Trophoblast cell (in vitro differentiated cells and primary cell): ENCODE results near the gene AEBP2.
"Not testable (repeated sequence)": the region's sequence is repeated elsewhere in the genome, so short reads cannot be mapped to it uniquely, and the experiment has no call there.

Source experiments
- DNase-seq, 2 donors: peaks; one replicate each; pipeline ENCODE4 v3.0.0-alpha.2; 2016
- H2AFZ ChIP-seq: 2 replicates; pipeline ENCODE4 v1.6.1; 2013; ENCODE audit warnings: low read length, moderate library complexity, mild to moderate bottlenecking; ENCODE audit not compliant: insufficient read depth, poor library complexity
- H2AK5ac ChIP-seq: 2 replicates; pipeline ENCODE4 v1.6.1; 2013; ENCODE audit warnings: mild to moderate bottlenecking, low read length
- H2BK120ac ChIP-seq: 2 replicates; pipeline ENCODE4 v1.6.1; 2013; ENCODE audit warnings: low read length, mild to moderate bottlenecking, moderate library complexity; ENCODE audit not compliant: insufficient read depth, poor library complexity
- H2BK12ac ChIP-seq: 2 replicates; pipeline ENCODE4 v1.6.1; 2013; ENCODE audit warnings: mild to moderate bottlenecking, low read length, moderate library complexity
- H2BK5ac ChIP-seq: 2 replicates; pipeline ENCODE4 v1.6.1; 2013; ENCODE audit warnings: low read length, low read depth, moderate library complexity, mild to moderate bottlenecking; ENCODE audit not compliant: poor library complexity
- H3K14ac ChIP-seq: 2 replicates; pipeline ENCODE4 v1.6.1; 2013; ENCODE audit warnings: mild to moderate bottlenecking, low read length
- H3K18ac ChIP-seq: 2 replicates; pipeline ENCODE4 v1.6.1; 2013; ENCODE audit warnings: mild to moderate bottlenecking, low read length
- H3K23ac ChIP-seq: 2 replicates; pipeline ENCODE4 v1.6.1; 2013; ENCODE audit warnings: low read length
- H3K27ac ChIP-seq: 2 replicates; pipeline ENCODE4 v1.5.1; 2013; ENCODE audit warnings: low read depth, mild to moderate bottlenecking, inconsistent platforms, low read length, moderate library complexity
- H3K27me3 ChIP-seq: 2 replicates; pipeline ENCODE4 v1.6.1; 2013; ENCODE audit warnings: inconsistent platforms, mild to moderate bottlenecking, low read length, moderate library complexity; ENCODE audit not compliant: insufficient read depth
- H3K36me3 ChIP-seq, 2 experiments: 1 replicate in 1 of 2; 2 replicates in 1 of 2; pipeline ENCODE4 v1.6.1; 2013; ENCODE audit warnings: low read length in 2 of 2, mild to moderate bottlenecking in 2 of 2, moderate library complexity in 1 of 2; ENCODE audit not compliant: insufficient read depth in 2 of 2, control insufficient read depth in 1 of 2
- H3K4ac ChIP-seq: 2 replicates; pipeline ENCODE4 v1.6.1; 2013; ENCODE audit warnings: low read depth, mild to moderate bottlenecking, low read length, moderate library complexity
- H3K4me1 ChIP-seq, 2 experiments: 1 replicate in 1 of 2; 2 replicates in 1 of 2; pipeline ENCODE4 v1.6.1; 2013; ENCODE audit warnings: low read length in 2 of 2, mild to moderate bottlenecking in 2 of 2, moderate library complexity in 1 of 2; ENCODE audit not compliant: insufficient read depth in 2 of 2, control insufficient read depth in 1 of 2
- H3K4me2 ChIP-seq: 2 replicates; pipeline ENCODE4 v1.6.1; 2013; ENCODE audit warnings: inconsistent platforms, mild to moderate bottlenecking, low read length, moderate library complexity
- H3K4me3 ChIP-seq: 2 replicates; pipeline ENCODE4 v1.5.1; 2013; ENCODE audit warnings: mild to moderate bottlenecking, low read depth, low read length, inconsistent platforms
- H3K79me1 ChIP-seq: one replicate; pipeline ENCODE4 v1.6.1; 2013; ENCODE audit warnings: low read length
- H3K79me2 ChIP-seq: 2 replicates; pipeline ENCODE4 v1.6.1; 2013; ENCODE audit warnings: low read length, mild to moderate bottlenecking; ENCODE audit not compliant: control insufficient read depth, insufficient read depth, poor library complexity
- H3K9ac ChIP-seq: 2 replicates; pipeline ENCODE4 v1.6.1; 2013; ENCODE audit warnings: mild to moderate bottlenecking, low read length
- H3K9me3 ChIP-seq: 2 replicates; pipeline ENCODE4 v1.6.1; 2013; ENCODE audit warnings: low read depth, mild to moderate bottlenecking, control low read depth, inconsistent platforms, low read length; ENCODE audit not compliant: insufficient read depth
- H4K12ac ChIP-seq: 2 replicates; pipeline ENCODE4 v1.6.1; 2013; ENCODE audit warnings: low read depth, mild to moderate bottlenecking, low read length, moderate library complexity
- H4K8ac ChIP-seq: 2 replicates; pipeline ENCODE4 v1.6.1; 2013; ENCODE audit warnings: low read depth, mild to moderate bottlenecking, low read length, moderate library complexity
- H4K91ac ChIP-seq: one replicate; pipeline ENCODE4 v1.6.1; 2013; ENCODE audit warnings: low read depth, mild to moderate bottlenecking, low read length, moderate library complexity
- WGBS: extraction: QIAGEN DNeasy Blood & Tissue Kit; methylation state at CpG from one replicate; pipeline ENCODE4 v1.1.7; 2013; ENCODE audit warnings: missing lambda C conversion rate; ENCODE audit not compliant: insufficient read length, insufficient coverage; ENCODE audit errors: extremely low coverage; 5-methylcytosine and 5-hydroxymethylcytosine counted together

AEBP2 gene

GRCh38 chr12:19397534-19397933, 41.8 kb upstream of the AEBP2 start:
- Histone ChIP-seq H3K4me3 (no peak overlapping the region), H4K8ac (no peak overlapping the region), H3K18ac (no peak overlapping the region), H2BK120ac (no peak overlapping the region), H4K91ac (no peak overlapping the region), H2AFZ (no peak overlapping the region), H2AK5ac (no peak overlapping the region), H3K9me3 (no peaks in the 10 kb centered on the region), H3K27me3 (no peaks in the 10 kb centered on the region), H3K9ac (no peak overlapping the region), H3K4ac (no peak overlapping the region), H3K27ac (no peak overlapping the region), H3K23ac (no peak overlapping the region), H2BK5ac (no peak overlapping the region), H3K79me2 (no peaks in the 10 kb centered on the region), H2BK12ac (no peak overlapping the region), H3K4me2 (no peak overlapping the region), H3K36me3 (no peaks in the 10 kb centered on the region), H4K12ac (no peak overlapping the region), H3K79me1 (no peaks in the 10 kb centered on the region), H3K4me1 (peaks cover 5 to 7% of the 10 kb centered on the region in 2 experiments), H3K14ac (no peak overlapping the region)
- WGBS, result no CpG with 5 or more reads among the region's 4 CpGs
- peak; percentile 95 to 96 for DNase-seq

DNA sequence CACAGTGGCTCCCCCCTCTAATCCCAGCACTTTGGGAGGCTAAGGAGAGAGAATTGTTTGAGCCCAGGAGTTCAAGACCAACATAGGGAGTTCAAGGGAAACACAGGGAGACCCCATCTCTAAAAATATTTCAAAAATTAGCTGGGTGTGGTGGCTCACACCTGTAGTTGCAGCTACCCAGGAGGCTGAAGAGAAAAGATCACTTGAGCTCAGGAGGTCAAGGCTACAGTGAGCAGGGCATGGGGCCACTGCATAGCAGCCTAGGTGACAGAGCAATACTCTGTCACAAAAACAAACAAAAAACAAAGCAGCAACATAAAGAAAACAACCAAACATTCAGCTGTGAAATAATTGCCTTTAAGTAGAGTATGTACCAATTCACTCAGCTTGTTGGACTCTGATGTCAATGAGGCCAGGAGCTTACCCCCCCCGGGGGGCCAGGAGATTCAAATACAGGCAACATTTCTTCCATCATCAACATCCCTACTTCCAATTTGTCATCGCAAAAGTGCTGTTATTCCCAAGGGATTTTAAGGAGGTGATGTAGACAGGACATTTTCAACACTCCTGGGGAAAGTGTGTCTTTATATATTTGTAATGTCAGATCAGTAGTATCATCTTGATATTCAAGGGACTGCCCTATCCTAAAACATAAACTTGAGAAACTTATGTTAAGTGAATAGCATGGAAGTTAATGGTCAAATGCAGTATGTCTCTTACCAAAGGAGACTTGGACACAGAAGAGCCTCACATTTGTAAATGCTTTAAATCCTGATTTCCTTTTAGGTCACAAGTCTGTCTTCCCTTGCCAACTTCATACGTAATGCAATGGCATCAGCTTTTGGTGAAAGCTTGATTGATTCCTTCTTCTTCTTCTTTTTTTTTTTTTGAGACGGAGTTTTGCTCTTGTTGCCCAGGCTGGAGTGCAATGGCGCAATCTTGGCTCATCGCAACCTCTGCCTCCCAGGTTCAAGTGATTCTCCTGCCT, 40.6 kb upstream of the AEBP2 start:
- Histone ChIP-seq H4K8ac (no peak overlapping the region), H4K91ac (no peak overlapping the region), H3K4me2 (no peak overlapping the region), H3K79me2 (no peaks in the 10 kb centered on the region), H3K4me3 (no peak overlapping the region), H3K9me3 (no peaks in the 10 kb centered on the region), H2BK12ac (no peak overlapping the region), H3K23ac (no peak overlapping the region), H2AK5ac (no peak overlapping the region), H3K18ac (no peak overlapping the region), H3K14ac (no peak overlapping the region), H3K4me1 (peaks cover 8 to 10% of the 10 kb centered on the region in 2 experiments), H2BK120ac (no peak overlapping the region), H3K9ac (no peak overlapping the region), H3K27ac (no peak overlapping the region), H3K4ac (no peak overlapping the region), H2AFZ (no peak overlapping the region), H3K27me3 (no peaks in the 10 kb centered on the region), H3K36me3 (no peaks in the 10 kb centered on the region), H3K79me1 (no peaks in the 10 kb centered on the region), H2BK5ac (no peak overlapping the region), H4K12ac (no peak overlapping the region)
- whole genome bisulfite sequencing, result no CpG with 5 or more reads among the region's 6 CpGs
- DNase-seq, result no peak

DNA sequence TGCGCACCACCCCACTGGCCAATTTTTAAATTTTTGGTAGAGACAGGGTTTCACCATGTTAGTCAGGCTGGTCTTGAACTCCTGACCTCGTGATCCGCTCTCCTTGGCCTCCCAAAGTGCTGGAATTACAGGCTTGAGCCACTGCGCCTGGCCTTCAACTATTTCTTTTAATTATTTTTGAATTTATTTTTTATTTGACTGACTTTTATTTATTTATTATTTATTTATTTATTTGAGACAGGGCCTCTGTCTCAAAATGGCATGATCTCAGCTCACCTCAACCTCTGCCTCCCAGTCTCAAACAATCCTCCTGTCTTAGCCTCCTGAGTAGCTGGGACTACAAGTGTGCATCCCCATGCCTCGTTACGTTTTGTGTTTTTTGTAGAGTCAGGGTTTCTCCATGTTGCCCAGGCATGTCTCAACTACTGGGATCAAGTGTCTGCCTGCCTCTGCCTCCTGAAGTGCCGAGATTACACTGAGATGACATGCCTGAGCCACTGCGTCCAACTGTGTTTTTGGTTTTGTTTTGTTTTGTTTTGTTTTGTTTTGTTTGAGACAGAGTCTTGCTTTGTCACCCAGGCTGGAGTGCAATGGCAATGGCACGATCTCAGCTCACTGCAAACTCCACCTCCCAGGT, 38.5 kb upstream of the AEBP2 start:
- not testable (repeated sequence) for H3K79me1 ChIP-seq, H3K4ac ChIP-seq, H3K14ac ChIP-seq, H3K4me1 ChIP-seq, H2AFZ ChIP-seq, H3K79me2 ChIP-seq, H3K27me3 ChIP-seq, H3K9me3 ChIP-seq, H2BK120ac ChIP-seq, H2BK5ac ChIP-seq, H3K36me3 ChIP-seq, H3K27ac ChIP-seq, H3K4me3 ChIP-seq, H2BK12ac ChIP-seq, H4K8ac ChIP-seq, H3K4me2 ChIP-seq, H3K9ac ChIP-seq, H2AK5ac ChIP-seq, H3K23ac ChIP-seq, H4K12ac ChIP-seq
- WGBS, result no CpG with 5 or more reads among the region's 9 CpGs
- Histone ChIP-seq H4K91ac (peak overlapping the region; percentile 53), H3K18ac (peak overlapping the region; percentile 11)
- DNase-seq, result peak in 1 of 2 donors; percentile 38

DNA sequence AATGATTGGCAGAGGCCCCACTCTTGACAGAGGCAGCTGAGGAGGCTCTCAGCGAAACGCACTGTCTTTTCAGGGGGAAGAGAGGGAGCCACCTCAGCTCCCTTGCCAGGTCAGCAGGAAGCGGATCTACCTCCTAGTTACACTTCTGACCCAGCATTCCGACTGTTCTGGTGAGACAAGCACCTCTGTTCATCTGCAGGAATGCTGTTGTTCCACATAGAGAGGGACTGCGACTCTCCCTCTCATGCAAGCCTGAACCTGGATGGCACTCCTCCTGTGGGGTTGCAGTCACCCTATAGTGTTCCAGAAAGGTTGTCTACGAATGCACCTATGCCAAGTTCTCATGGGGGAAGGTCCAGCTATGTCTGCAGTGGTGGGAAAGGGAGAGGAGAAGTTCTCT, 37.1 kb upstream of the AEBP2 start:
- Histone ChIP-seq H4K12ac (no peak overlapping the region), H3K27ac (no peak overlapping the region), H3K14ac (no peak overlapping the region), H2AK5ac (no peak overlapping the region), H2BK120ac (no peak overlapping the region), H3K79me2 (no peaks in the 10 kb centered on the region), H2BK5ac (no peak overlapping the region), H2AFZ (no peak overlapping the region), H4K8ac (no peak overlapping the region), H4K91ac (no peak overlapping the region), H3K4me3 (no peak overlapping the region), H3K18ac (no peak overlapping the region), H3K9ac (no peak overlapping the region), H3K23ac (no peak overlapping the region), H3K4ac (no peak overlapping the region), H3K4me1 (peaks cover 8 to 10% of the 10 kb centered on the region in 2 experiments), H3K4me2 (no peak overlapping the region), H3K27me3 (no peaks in the 10 kb centered on the region), H3K79me1 (no peaks in the 10 kb centered on the region), H3K9me3 (no peaks in the 10 kb centered on the region), H2BK12ac (no peak overlapping the region), H3K36me3 (no peaks in the 10 kb centered on the region)
- no CpG with 5 or more reads among the region's 6 CpGs for WGBS
- DNase-seq, result peak; percentile 63 to 81
